ENCODE measurements around the gene TBCD.

The TBCD gene

GRCh38 chr17:82927661-82928601 is 176.1 kb downstream of the TBCD start:
- no peaks in the 10 kb centered on the region for H4K20me1 ChIP-seq (ENCODE audit: low read depth, low read length)
- H3K4me3 ChIP-seq (ENCODE audit: insufficient read depth, low read length, poor library complexity, severe bottlenecking): no peak overlapping the region
- no peaks in the 10 kb centered on the region for H3K36me3 ChIP-seq (ENCODE audit: low read length)

GRCh38 chr17:82929011-82929622 is 177.3 kb downstream of the TBCD start:
- H2AFZ ChIP-seq (ENCODE audit: low read depth, low read length, severe bottlenecking): no peak overlapping the region
- H3K4me2 ChIP-seq (ENCODE audit: low read depth, low read length, poor library complexity, severe bottlenecking): no peak overlapping the region
- no peak overlapping the region for H3K27ac ChIP-seq (ENCODE audit: low read depth, low read length)
- no peaks in the 10 kb centered on the region for H3K9me3 ChIP-seq (ENCODE audit: insufficient read depth, low read length)
- no peaks in the 10 kb centered on the region for H3K27me3 ChIP-seq (ENCODE audit: low read length)
- no peaks in the 10 kb centered on the region for H3K79me2 ChIP-seq (ENCODE audit: insufficient read depth, low read length)
- no peak overlapping the region for H3K4me3 ChIP-seq (ENCODE audit: insufficient read depth, low read length, poor library complexity, severe bottlenecking)
- H3K36me3 ChIP-seq (ENCODE audit: low read length): no peaks in the 10 kb centered on the region
- H4K20me1 ChIP-seq (ENCODE audit: low read depth, low read length): no peaks in the 10 kb centered on the region
- no peaks in the 10 kb centered on the region for H3F3A ChIP-seq (ENCODE audit: insufficient read depth)
- no peak overlapping the region for H3K9ac ChIP-seq (ENCODE audit: low read length)
- no peaks in the 10 kb centered on the region for H3K9me2 ChIP-seq (replicated peaks; ENCODE audit: insufficient read depth, low read length)
- no peak for TF ChIP-seq EZH2phosphoT487 (conservative IDR thresholded peaks at IDR 0.05; ENCODE audit: low read length)
- no peak for TF ChIP-seq CTCF (IDR thresholded peaks at IDR 0.05; ENCODE audit: insufficient read depth, low read length, poor library complexity, severe bottlenecking)

More at GRCh38 chr17:82927661-82928601, 176.1 kb downstream of the TBCD start:
- Histone ChIP-seq H3K79me2 (ENCODE audit: insufficient read depth, low read length) (no peaks in the 10 kb centered on the region), H3K27ac (ENCODE audit: low read depth, low read length) (no peak overlapping the region), H3F3A (ENCODE audit: insufficient read depth) (no peaks in the 10 kb centered on the region), H3K9me2 (replicated peaks; ENCODE audit: insufficient read depth, low read length) (no peaks in the 10 kb centered on the region), H2AFZ (ENCODE audit: low read depth, low read length, severe bottlenecking) (no peak overlapping the region), H3K27me3 (ENCODE audit: low read length) (no peaks in the 10 kb centered on the region), H3K9ac (ENCODE audit: low read length) (no peak overlapping the region), H3K4me2 (ENCODE audit: low read depth, low read length, poor library complexity, severe bottlenecking) (no peak overlapping the region), H3K9me3 (ENCODE audit: insufficient read depth, low read length) (no peaks in the 10 kb centered on the region)
- TF ChIP-seq CTCF (IDR thresholded peaks at IDR 0.05; ENCODE audit: insufficient read depth, low read length, poor library complexity, severe bottlenecking): no peak
- TF ChIP-seq EZH2phosphoT487 (conservative IDR thresholded peaks at IDR 0.05; ENCODE audit: low read length): no peak

GRCh38 chr17:82929676-82930042 is 177.8 kb downstream of the TBCD start:
- Histone ChIP-seq H3K9me2 (replicated peaks; ENCODE audit: insufficient read depth, low read length) (no peaks in the 10 kb centered on the region), H3K4me3 (ENCODE audit: insufficient read depth, low read length, poor library complexity, severe bottlenecking) (no peak overlapping the region), H2AFZ (ENCODE audit: low read depth, low read length, severe bottlenecking) (no peak overlapping the region), H3K27ac (ENCODE audit: low read depth, low read length) (no peak overlapping the region), H3K79me2 (ENCODE audit: insufficient read depth, low read length) (no peaks in the 10 kb centered on the region), H3K9ac (ENCODE audit: low read length) (no peak overlapping the region), H3K4me2 (ENCODE audit: low read depth, low read length, poor library complexity, severe bottlenecking) (no peak overlapping the region), H3K27me3 (ENCODE audit: low read length) (no peaks in the 10 kb centered on the region), H3K36me3 (ENCODE audit: low read length) (no peaks in the 10 kb centered on the region), H3F3A (ENCODE audit: insufficient read depth) (no peaks in the 10 kb centered on the region), H4K20me1 (ENCODE audit: low read depth, low read length) (no peaks in the 10 kb centered on the region), H3K9me3 (ENCODE audit: insufficient read depth, low read length) (no peaks in the 10 kb centered on the region)
- TF ChIP-seq EZH2phosphoT487 (conservative IDR thresholded peaks at IDR 0.05; ENCODE audit: low read length) (no peak), CTCF (IDR thresholded peaks at IDR 0.05; ENCODE audit: insufficient read depth, low read length, poor library complexity, severe bottlenecking) (no peak)
